NOMO-1 treated with DMSO at 0.1 percent for 48 hours (cell line): Measurements from ENCODE around the gene PGM2.

Experiments used
- DNase-seq: peaks from one replicate; lab custom pipeline; 2025; ENCODE audit not compliant: unreplicated experiment; lab: John Stamatoyannopoulos, UW

PGM2 gene

GRCh38 chr4:37896206-37896860, 69.8 kb downstream of the PGM2 start:
- DNase-seq: no peak

GRCh38 chr4:37902212-37902611, 75.7 kb downstream of the PGM2 start:
- DNase-seq: no peak

- no peak for DNase-seq
Observed at GRCh38 chr4:37902738-37903693, 76.5 kb downstream of the PGM2 start.

GRCh38 chr4:37903901-37904300, 77.4 kb downstream of the PGM2 start:
- no peak for DNase-seq

GRCh38 chr4:37904824-37905223, 78.3 kb downstream of the PGM2 start:
- DNase-seq: no peak

GRCh38 chr4:37905533-37906169, 79.2 kb downstream of the PGM2 start:
- no peak for DNase-seq

DNA sequence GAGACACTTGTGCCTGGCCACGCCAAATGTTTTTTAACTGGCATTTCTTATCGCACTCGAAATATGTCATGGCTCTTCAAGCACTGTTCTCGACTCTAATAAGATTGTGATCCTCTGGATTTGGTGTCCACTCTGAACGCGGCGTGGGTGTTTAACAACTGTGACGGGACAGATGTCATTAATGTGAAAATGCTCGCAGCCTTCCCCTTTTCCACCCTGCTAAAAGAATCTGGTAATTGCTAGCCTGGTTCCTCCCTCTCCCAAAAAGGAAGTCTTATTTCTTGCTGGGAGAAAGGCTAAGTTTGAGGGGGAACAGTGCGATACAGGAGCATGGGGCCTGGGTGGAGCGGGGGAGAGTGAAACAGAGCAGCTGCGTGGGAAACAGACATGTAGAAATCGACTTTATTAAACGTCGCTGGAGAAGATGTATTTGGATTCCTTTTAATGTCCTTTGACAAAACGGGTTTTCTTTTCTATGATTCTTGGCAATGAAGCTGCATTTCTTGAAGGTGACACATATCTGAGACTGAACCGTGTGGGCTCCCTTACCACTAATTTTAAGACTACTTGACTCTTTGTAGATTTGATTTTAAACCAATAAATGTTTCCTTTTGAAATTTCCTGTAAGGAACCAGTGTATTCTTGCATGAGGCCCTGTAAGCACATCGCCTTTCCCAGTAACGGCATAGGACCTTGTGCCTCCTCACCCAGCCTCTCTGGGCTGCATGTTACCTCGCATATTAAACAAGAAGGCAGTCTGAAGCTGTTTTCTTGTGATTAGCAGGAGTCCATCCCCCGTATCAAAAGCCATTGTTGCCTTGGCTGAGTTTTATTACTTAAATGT, 82.2 kb downstream of the PGM2 start:
- no peak for DNase-seq

GRCh38 chr4:37909332-37910090, 83.0 kb downstream of the PGM2 start:
- no peak for DNase-seq

- DNase-seq: no peak
Observed at GRCh38 chr4:37910091-37910486, 83.6 kb downstream of the PGM2 start.
